Osteoblast (primary cell): ENCODE measurements around the gene CEP164. TPM values are rescaled to one million over a fixed set of nuclear protein-coding genes. Genes with fewer than 3 reads are reported as not detected.

Source experiments
- DNase-seq: peaks from one replicate; pipeline ENCODE4 v3.0.0; 2011; ENCODE audit warnings: low spot score, mixed read lengths; ENCODE audit not compliant: insufficient read length; ENCODE audit errors: missing footprints
- H2AFZ ChIP-seq: 2 replicates; pipeline ENCODE4 v1.6.0; 2011; ENCODE audit warnings: mild to moderate bottlenecking, low read length
- H3K27ac ChIP-seq: 2 replicates; pipeline ENCODE4 v1.5.1; 2011; ENCODE audit warnings: mild to moderate bottlenecking, low read depth, low read length, moderate library complexity
- H3K27me3 ChIP-seq: 2 replicates; pipeline ENCODE4 v1.6.0; 2012; ENCODE audit warnings: mild to moderate bottlenecking, control low read depth, inconsistent platforms, low read length, moderate library complexity; ENCODE audit not compliant: insufficient read depth
- H3K36me3 ChIP-seq: 2 replicates; pipeline ENCODE4 v1.5.1; 2011; ENCODE audit warnings: mild to moderate bottlenecking, low read length, control low read depth, moderate library complexity; ENCODE audit not compliant: insufficient read depth
- H3K4me1 ChIP-seq: 2 replicates; pipeline ENCODE4 v1.5.1; 2011; ENCODE audit warnings: mild to moderate bottlenecking, low read length, control low read depth, moderate library complexity; ENCODE audit not compliant: insufficient read depth
- H3K4me2 ChIP-seq: 2 replicates; pipeline ENCODE4 v1.6.0; 2011; ENCODE audit warnings: mild to moderate bottlenecking, low read length; ENCODE audit not compliant: insufficient read depth
- H3K4me3 ChIP-seq: fragments of 200-600 bp; sonication (generic); 3 replicates; pipeline ENCODE4 v1.5.1; 2012; ENCODE audit warnings: mild to moderate bottlenecking, low read length, inconsistent platforms; ENCODE audit not compliant: insufficient read depth
- H3K79me2 ChIP-seq: 2 replicates; pipeline ENCODE4 v1.6.0; 2012; ENCODE audit warnings: mild to moderate bottlenecking, low read length, control low read depth, inconsistent platforms; ENCODE audit not compliant: insufficient read depth
- H3K9me3 ChIP-seq: 2 replicates; pipeline ENCODE4 v1.5.1; 2011; ENCODE audit warnings: low read depth, low read length, control low read depth
- H4K20me1 ChIP-seq: 2 replicates; pipeline ENCODE4 v1.6.0; 2012; ENCODE audit warnings: mild to moderate bottlenecking, low read length, control low read depth; ENCODE audit not compliant: insufficient read depth
- CTCF ChIP-seq: IDR thresholded peaks from 2 replicates; pipeline ENCODE4 v1.5.1; 2011; ENCODE audit warnings: mild to moderate bottlenecking, low read depth, low read length, moderate library complexity; ENCODE audit errors: extremely low read depth
- total RNA-seq: library from RNA; depleted of rRNA; stranded (reverse); fragments of >200 nt; gene quantifications from 2 replicates; pipeline ENCODE4 v1.2.3, GENCODE V29; 2012

The CEP164 gene
- total RNA-seq, 1 donor, result 38.0 TPM

GRCh38 chr11:117300283-117300663 lies 27.4 kb upstream of the CEP164 start:
- no peak for TF ChIP-seq CTCF
- Histone ChIP-seq H3K27ac (no peak overlapping the region), H4K20me1 (peaks cover 5% of the 10 kb centered on the region), H3K9me3 (no peaks in the 10 kb centered on the region), H3K79me2 (no peaks in the 10 kb centered on the region), H3K36me3 (no peaks in the 10 kb centered on the region), H3K4me1 (peaks cover 13% of the 10 kb centered on the region), H2AFZ (no peak overlapping the region), H3K27me3 (no peaks in the 10 kb centered on the region), H3K4me3 (peak overlapping the region; percentile 18), H3K4me2 (peak overlapping the region; percentile 69)
- DNase-seq, result peak; percentile 53

- Histone ChIP-seq H3K4me2 (peak overlapping the region; percentile 69), H2AFZ (no peak overlapping the region)
- DNase-seq, result peak; percentile 68
Observed at GRCh38 chr11:117300773-117301172, 26.9 kb upstream of the CEP164 start.

GRCh38 chr11:117302228-117302627 lies 25.4 kb upstream of the CEP164 start:
- Histone ChIP-seq H3K4me1 (peaks cover 13% of the 10 kb centered on the region), H3K4me2 (no peak overlapping the region), H3K4me3 (no peak overlapping the region), H3K79me2 (no peaks in the 10 kb centered on the region), H3K36me3 (no peaks in the 10 kb centered on the region), H3K27me3 (no peaks in the 10 kb centered on the region), H3K27ac (no peak overlapping the region), H2AFZ (no peak overlapping the region), H4K20me1 (peaks cover 5% of the 10 kb centered on the region), H3K9me3 (no peaks in the 10 kb centered on the region)
- no peak for TF ChIP-seq CTCF
- DNase-seq, result no peak

More at GRCh38 chr11:117300773-117301172, 26.9 kb upstream of the CEP164 start:
- H3K36me3 ChIP-seq, result no peaks in the 10 kb centered on the region
- H3K4me3 ChIP-seq, result no peak overlapping the region
- peaks cover 5% of the 10 kb centered on the region for H4K20me1 ChIP-seq
- no peaks in the 10 kb centered on the region for H3K79me2 ChIP-seq
- H3K27me3 ChIP-seq, result no peaks in the 10 kb centered on the region
- H3K27ac ChIP-seq, result no peak overlapping the region
- H3K9me3 ChIP-seq, result no peaks in the 10 kb centered on the region
- TF ChIP-seq CTCF, result no peak
- peaks cover 13% of the 10 kb centered on the region for H3K4me1 ChIP-seq

- no peak for TF ChIP-seq CTCF
- Histone ChIP-seq H3K27me3 (no peaks in the 10 kb centered on the region), H2AFZ (no peak overlapping the region), H3K4me2 (no peak overlapping the region), H3K79me2 (no peaks in the 10 kb centered on the region), H3K4me3 (no peak overlapping the region), H3K27ac (no peak overlapping the region), H3K9me3 (no peaks in the 10 kb centered on the region), H3K4me1 (peaks cover 13% of the 10 kb centered on the region), H3K36me3 (no peaks in the 10 kb centered on the region), H4K20me1 (peaks cover 5% of the 10 kb centered on the region)
- DNase-seq, result no peak
Observed at GRCh38 chr11:117303101-117303500, 24.6 kb upstream of the CEP164 start.
